OCI-LY1 (cell line): ENCODE results near the gene BLACAT1.

Source experiments
- H2AFZ ChIP-seq: fragments of 200-600 bp; sonication (generic), shearing (Covaris generic); 2 replicates; pipeline ENCODE4 v1.6.0; 2014; ENCODE audit warnings: antibody characterized with exemption, mild to moderate bottlenecking, low read length
- H3F3A ChIP-seq: fragments of 200-600 bp; sonication (generic), shearing (Covaris generic); 2 replicates; pipeline ENCODE4 v1.6.0; 2014; ENCODE audit warnings: mild to moderate bottlenecking, antibody characterized with exemption, low read length, moderate library complexity; ENCODE audit not compliant: insufficient read depth
- H3K27ac ChIP-seq: fragments of 200-600 bp; sonication (generic); 2 replicates; pipeline ENCODE4 v1.5.1; 2014; ENCODE audit warnings: low read length, mixed run types, mild to moderate bottlenecking, low read depth; ENCODE audit not compliant: poor library complexity, severe bottlenecking
- H3K27me3 ChIP-seq: fragments of 200-600 bp; sonication (generic); 2 replicates; pipeline ENCODE4 v1.6.0; 2014; ENCODE audit warnings: antibody characterized with exemption, mild to moderate bottlenecking, low read length, moderate library complexity; ENCODE audit not compliant: insufficient read depth
- H3K36me3 ChIP-seq: fragments of 200-600 bp; sonication (generic); 2 replicates; pipeline ENCODE4 v1.6.1; 2014; ENCODE audit warnings: mild to moderate bottlenecking, antibody characterized with exemption, low read length, moderate library complexity, mixed read lengths; ENCODE audit not compliant: insufficient read depth
- H3K4me1 ChIP-seq: fragments of 200-600 bp; sonication (generic); 2 replicates; pipeline ENCODE4 v1.5.1; 2014; ENCODE audit warnings: mild to moderate bottlenecking, low read length, moderate library complexity; ENCODE audit not compliant: insufficient read depth, severe bottlenecking
- H3K4me2 ChIP-seq: fragments of 200-600 bp; sonication (generic), shearing (Covaris generic); 2 replicates; pipeline ENCODE4 v1.6.1; 2014; ENCODE audit warnings: low read length
- H3K4me3 ChIP-seq: fragments of 200-600 bp; sonication (generic); 2 replicates; pipeline ENCODE4 v1.5.1; 2014; ENCODE audit warnings: low read length, low read depth, mild to moderate bottlenecking, mixed read lengths; ENCODE audit not compliant: poor library complexity, severe bottlenecking
- H3K79me2 ChIP-seq: fragments of 200-600 bp; shearing (Covaris generic); 2 replicates; pipeline ENCODE4 v1.6.1; 2016; ENCODE audit warnings: mixed run types, low read length, mixed read lengths; ENCODE audit not compliant: insufficient read depth
- H3K9ac ChIP-seq: fragments of 200-600 bp; sonication (generic), shearing (Covaris generic); 2 replicates; pipeline ENCODE4 v1.6.1; 2014; ENCODE audit warnings: mild to moderate bottlenecking, low read length, mixed read lengths
- H3K9me2 ChIP-seq: fragments of 200-600 bp; sonication (generic), shearing (Covaris generic); 2 replicates; pipeline ENCODE4 v1.6.1; 2014; ENCODE audit warnings: low read depth, mild to moderate bottlenecking, low read length, mixed read lengths
- H3K9me3 ChIP-seq: fragments of 200-600 bp; shearing (Covaris generic); 2 replicates; pipeline ENCODE4 v1.6.1; 2014; ENCODE audit warnings: low read length, mixed read lengths
- H4K20me1 ChIP-seq: fragments of 200-600 bp; sonication (generic), shearing (Covaris generic); 2 replicates; pipeline ENCODE4 v1.6.0; 2016; ENCODE audit warnings: mild to moderate bottlenecking, low read length; ENCODE audit not compliant: insufficient read depth
- CTCF ChIP-seq: fragments of 200-600 bp; sonication (generic), shearing (Covaris generic); IDR thresholded peaks from 2 replicates; pipeline ENCODE4 v1.5.1; 2017; ENCODE audit warnings: mild to moderate bottlenecking, antibody characterized with exemption, low read length, moderate library complexity, mixed read lengths
- EZH2 ChIP-seq: fragments of 200-600 bp; sonication (generic), shearing (Covaris generic); IDR thresholded peaks from 2 replicates; pipeline ENCODE4 v1.8.0; 2017; ENCODE audit warnings: borderline replicate concordance, mixed run types, mild to moderate bottlenecking, antibody characterized with exemption, low read length, moderate library complexity, mixed read lengths

The BLACAT1 gene

GRCh38 chr1:205502992-205503391 lies 47.1 kb upstream of the BLACAT1 start:
- Histone ChIP-seq H4K20me1 (no peaks in the 10 kb centered on the region), H3F3A (no peaks in the 10 kb centered on the region), H3K9me3 (no peaks in the 10 kb centered on the region), H3K9ac (no peak overlapping the region), H2AFZ (no peak overlapping the region), H3K9me2 (no peaks in the 10 kb centered on the region), H3K79me2 (no peaks in the 10 kb centered on the region), H3K36me3 (no peaks in the 10 kb centered on the region), H3K4me2 (no peak overlapping the region), H3K4me3 (no peak overlapping the region), H3K4me1 (peaks cover 10% of the 10 kb centered on the region), H3K27me3 (peaks cover 2% of the 10 kb centered on the region; the same call in 1 of the 2 replicates), H3K27ac (no peak overlapping the region)
- TF ChIP-seq CTCF, result no peak
- TF ChIP-seq EZH2, result no peak

GRCh38 chr1:205502111-205502810 lies 46.4 kb upstream of the BLACAT1 start:
- H3K79me2 ChIP-seq, result no peaks in the 10 kb centered on the region
- no peaks in the 10 kb centered on the region for H4K20me1 ChIP-seq
- H3K9me3 ChIP-seq, result no peaks in the 10 kb centered on the region
- no peak overlapping the region for H3K4me2 ChIP-seq
- TF ChIP-seq EZH2 (no peak), CTCF (no peak)
- no peaks in the 10 kb centered on the region for H3F3A ChIP-seq
- H3K4me3 ChIP-seq, result no peak overlapping the region
- no peaks in the 10 kb centered on the region for H3K9me2 ChIP-seq
- no peak overlapping the region for H3K27ac ChIP-seq
- no peak overlapping the region for H3K9ac ChIP-seq
- H3K36me3 ChIP-seq, result no peaks in the 10 kb centered on the region
- peaks cover 10% of the 10 kb centered on the region for H3K4me1 ChIP-seq
- H3K27me3 ChIP-seq, result 0 out of 2 replicates have a peak, but pooled peaks cover 2% of the 10 kb centered on the region
- no peak overlapping the region for H2AFZ ChIP-seq

- no peak overlapping the region for H3K9ac ChIP-seq
- no peak overlapping the region for H3K4me3 ChIP-seq
- H3K4me2 ChIP-seq, result no peak overlapping the region
- no peaks in the 10 kb centered on the region for H3K36me3 ChIP-seq
- no peaks in the 10 kb centered on the region for H3K9me2 ChIP-seq
- no peaks in the 10 kb centered on the region for H3F3A ChIP-seq
- no peak overlapping the region for H2AFZ ChIP-seq
- H3K27me3 ChIP-seq, result peaks cover 3% of the 10 kb centered on the region; the same call in 1 of the 2 replicates
- no peaks in the 10 kb centered on the region for H3K9me3 ChIP-seq
- no peak overlapping the region for H3K27ac ChIP-seq
- H3K79me2 ChIP-seq, result no peaks in the 10 kb centered on the region
- TF ChIP-seq EZH2 (no peak), CTCF (no peak)
- H4K20me1 ChIP-seq, result no peaks in the 10 kb centered on the region
- H3K4me1 ChIP-seq, result peaks cover 10% of the 10 kb centered on the region
Measured at GRCh38 chr1:205500240-205501233, 44.7 kb upstream of the BLACAT1 start.
